ENCODE measurements around the gene TDRD15. TPM values are rescaled to one million over a fixed set of nuclear protein-coding genes. Genes with fewer than 3 reads are reported as not detected.

The TDRD15 gene
- total and polyA plus RNA-seq, 2 experiments from 2014 or later, result 0.07 TPM; not detected in 1

DNA sequence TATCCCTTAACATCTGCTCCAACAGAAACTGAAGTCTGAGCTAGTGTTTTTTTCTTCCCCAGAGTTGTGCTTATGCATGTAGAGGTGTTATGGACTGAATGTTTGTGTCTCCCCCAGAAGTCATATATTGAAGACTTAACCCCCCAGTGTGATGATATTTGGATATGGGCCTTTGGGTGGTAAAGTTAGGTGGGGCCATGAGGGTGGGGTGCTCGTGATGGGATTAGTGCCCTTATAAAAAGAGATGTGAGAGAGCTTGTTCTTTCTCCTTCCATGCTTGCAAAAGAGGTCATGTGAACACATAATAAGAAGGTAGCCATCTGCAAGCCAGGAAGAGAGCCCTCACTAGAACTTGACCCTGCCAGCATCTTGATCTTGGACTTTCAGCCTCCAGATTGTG, 45.5 kb upstream of the TDRD15 start:
- Mint-ChIP-seq H3K36me3 (ENCODE audit: low read depth) (no peaks in the 10 kb centered on the region), H3K4me3 (no peak overlapping the region), H3K4me1 (no peaks in the 10 kb centered on the region; the same call in 2 of the 3 replicates), H3K9me3 (peaks cover 13% of the 10 kb centered on the region; the same call in 2 of the 3 replicates), H3K27me3 (ENCODE audit: insufficient read depth, low read depth, poor library complexity) (no peaks in the 10 kb centered on the region), H3K27ac (no peak overlapping the region)
- H3K79me2 ChIP-seq (replicated peaks; ENCODE audit: insufficient read depth), result no peaks in the 10 kb centered on the region
- H3K4me1 ChIP-seq (ENCODE audit: insufficient read depth), result no peaks in the 10 kb centered on the region
- H3K4me3 ChIP-seq, result no peak overlapping the region
- ATAC-seq, result no peak
- DNase-seq (ENCODE audit: low spot score), result no peak
- H3K36me3 ChIP-seq (ENCODE audit: insufficient read depth), result no peaks in the 10 kb centered on the region
- no peak overlapping the region for H3K27ac ChIP-seq (ENCODE audit: low read depth)
- H3F3A ChIP-seq (replicated peaks; ENCODE audit: low read depth), result no peaks in the 10 kb centered on the region
- no peak overlapping the region for H2AFZ ChIP-seq
- H3K4me2 ChIP-seq, result no peak overlapping the region
- no peaks in the 10 kb centered on the region for H3K27me3 ChIP-seq (ENCODE audit: insufficient read depth)
- H4K20me1 ChIP-seq (replicated peaks; ENCODE audit: insufficient read depth), result no peaks in the 10 kb centered on the region
- TF ChIP-seq JUNB (IDR thresholded peaks at IDR 0.05; ENCODE audit: unreplicated experiment), result no peak
- TF ChIP-seq POLR2AphosphoS5 (IDR thresholded peaks at IDR 0.05; ENCODE audit: low read depth), result no peak
- TF ChIP-seq, protein P1, sequence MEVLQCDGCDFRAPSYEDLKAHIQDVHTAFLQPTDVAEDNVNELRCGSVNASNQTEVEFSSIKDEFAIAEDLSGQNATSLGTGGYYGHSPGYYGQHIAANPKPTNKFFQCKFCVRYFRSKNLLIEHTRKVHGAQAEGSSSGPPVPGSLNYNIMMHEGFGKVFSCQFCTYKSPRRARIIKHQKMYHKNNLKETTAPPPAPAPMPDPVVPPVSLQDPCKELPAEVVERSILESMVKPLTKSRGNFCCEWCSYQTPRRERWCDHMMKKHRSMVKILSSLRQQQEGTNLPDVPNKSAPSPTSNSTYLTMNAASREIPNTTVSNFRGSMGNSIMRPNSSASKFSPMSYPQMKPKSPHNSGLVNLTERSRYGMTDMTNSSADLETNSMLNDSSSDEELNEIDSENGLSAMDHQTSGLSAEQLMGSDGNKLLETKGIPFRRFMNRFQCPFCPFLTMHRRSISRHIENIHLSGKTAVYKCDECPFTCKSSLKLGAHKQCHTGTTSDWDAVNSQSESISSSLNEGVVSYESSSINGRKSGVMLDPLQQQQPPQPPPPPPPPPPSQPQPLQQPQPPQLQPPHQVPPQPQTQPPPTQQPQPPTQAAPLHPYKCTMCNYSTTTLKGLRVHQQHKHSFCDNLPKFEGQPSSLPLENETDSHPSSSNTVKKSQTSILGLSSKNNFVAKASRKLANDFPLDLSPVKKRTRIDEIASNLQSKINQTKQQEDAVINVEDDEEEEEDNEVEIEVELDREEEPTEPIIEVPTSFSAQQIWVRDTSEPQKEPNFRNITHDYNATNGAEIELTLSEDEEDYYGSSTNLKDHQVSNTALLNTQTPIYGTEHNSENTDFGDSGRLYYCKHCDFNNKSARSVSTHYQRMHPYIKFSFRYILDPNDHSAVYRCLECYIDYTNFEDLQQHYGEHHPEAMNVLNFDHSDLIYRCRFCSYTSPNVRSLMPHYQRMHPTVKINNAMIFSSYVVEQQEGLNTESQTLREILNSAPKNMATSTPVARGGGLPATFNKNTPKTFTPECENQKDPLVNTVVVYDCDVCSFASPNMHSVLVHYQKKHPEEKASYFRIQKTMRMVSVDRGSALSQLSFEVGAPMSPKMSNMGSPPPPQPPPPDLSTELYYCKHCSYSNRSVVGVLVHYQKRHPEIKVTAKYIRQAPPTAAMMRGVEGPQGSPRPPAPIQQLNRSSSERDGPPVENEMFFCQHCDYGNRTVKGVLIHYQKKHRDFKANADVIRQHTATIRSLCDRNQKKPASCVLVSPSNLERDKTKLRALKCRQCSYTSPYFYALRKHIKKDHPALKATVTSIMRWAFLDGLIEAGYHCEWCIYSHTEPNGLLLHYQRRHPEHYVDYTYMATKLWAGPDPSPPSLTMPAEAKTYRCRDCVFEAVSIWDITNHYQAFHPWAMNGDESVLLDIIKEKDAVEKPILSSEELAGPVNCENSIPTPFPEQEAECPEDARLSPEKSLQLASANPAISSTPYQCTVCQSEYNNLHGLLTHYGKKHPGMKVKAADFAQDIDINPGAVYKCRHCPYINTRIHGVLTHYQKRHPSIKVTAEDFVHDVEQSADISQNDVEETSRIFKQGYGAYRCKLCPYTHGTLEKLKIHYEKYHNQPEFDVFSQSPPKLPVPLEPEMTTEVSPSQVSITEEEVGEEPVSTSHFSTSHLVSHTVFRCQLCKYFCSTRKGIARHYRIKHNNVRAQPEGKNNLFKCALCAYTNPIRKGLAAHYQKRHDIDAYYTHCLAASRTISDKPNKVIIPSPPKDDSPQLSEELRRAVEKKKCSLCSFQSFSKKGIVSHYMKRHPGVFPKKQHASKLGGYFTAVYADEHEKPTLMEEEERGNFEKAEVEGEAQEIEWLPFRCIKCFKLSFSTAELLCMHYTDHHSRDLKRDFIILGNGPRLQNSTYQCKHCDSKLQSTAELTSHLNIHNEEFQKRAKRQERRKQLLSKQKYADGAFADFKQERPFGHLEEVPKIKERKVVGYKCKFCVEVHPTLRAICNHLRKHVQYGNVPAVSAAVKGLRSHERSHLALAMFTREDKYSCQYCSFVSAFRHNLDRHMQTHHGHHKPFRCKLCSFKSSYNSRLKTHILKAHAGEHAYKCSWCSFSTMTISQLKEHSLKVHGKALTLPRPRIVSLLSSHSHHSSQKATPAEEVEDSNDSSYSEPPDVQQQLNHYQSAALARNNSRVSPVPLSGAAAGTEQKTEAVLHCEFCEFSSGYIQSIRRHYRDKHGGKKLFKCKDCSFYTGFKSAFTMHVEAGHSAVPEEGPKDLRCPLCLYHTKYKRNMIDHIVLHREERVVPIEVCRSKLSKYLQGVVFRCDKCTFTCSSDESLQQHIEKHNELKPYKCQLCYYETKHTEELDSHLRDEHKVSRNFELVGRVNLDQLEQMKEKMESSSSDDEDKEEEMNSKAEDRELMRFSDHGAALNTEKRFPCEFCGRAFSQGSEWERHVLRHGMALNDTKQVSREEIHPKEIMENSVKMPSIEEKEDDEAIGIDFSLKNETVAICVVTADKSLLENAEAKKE (CRISPR knock-in tag; IDR thresholded peaks at IDR 0.05), result no peak
- no peak for TF ChIP-seq EZH2 (IDR thresholded peaks at IDR 0.05; ENCODE audit: low read depth, unreplicated experiment)
- TF ChIP-seq, protein P2, sequence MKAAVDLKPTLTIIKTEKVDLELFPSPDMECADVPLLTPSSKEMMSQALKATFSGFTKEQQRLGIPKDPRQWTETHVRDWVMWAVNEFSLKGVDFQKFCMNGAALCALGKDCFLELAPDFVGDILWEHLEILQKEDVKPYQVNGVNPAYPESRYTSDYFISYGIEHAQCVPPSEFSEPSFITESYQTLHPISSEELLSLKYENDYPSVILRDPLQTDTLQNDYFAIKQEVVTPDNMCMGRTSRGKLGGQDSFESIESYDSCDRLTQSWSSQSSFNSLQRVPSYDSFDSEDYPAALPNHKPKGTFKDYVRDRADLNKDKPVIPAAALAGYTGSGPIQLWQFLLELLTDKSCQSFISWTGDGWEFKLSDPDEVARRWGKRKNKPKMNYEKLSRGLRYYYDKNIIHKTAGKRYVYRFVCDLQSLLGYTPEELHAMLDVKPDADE (IDR thresholded peaks at IDR 0.05), result no peak
- no peak for TF ChIP-seq ZNF114 (CRISPR knock-in tag; IDR thresholded peaks at IDR 0.05)
- TF ChIP-seq, protein P3, sequence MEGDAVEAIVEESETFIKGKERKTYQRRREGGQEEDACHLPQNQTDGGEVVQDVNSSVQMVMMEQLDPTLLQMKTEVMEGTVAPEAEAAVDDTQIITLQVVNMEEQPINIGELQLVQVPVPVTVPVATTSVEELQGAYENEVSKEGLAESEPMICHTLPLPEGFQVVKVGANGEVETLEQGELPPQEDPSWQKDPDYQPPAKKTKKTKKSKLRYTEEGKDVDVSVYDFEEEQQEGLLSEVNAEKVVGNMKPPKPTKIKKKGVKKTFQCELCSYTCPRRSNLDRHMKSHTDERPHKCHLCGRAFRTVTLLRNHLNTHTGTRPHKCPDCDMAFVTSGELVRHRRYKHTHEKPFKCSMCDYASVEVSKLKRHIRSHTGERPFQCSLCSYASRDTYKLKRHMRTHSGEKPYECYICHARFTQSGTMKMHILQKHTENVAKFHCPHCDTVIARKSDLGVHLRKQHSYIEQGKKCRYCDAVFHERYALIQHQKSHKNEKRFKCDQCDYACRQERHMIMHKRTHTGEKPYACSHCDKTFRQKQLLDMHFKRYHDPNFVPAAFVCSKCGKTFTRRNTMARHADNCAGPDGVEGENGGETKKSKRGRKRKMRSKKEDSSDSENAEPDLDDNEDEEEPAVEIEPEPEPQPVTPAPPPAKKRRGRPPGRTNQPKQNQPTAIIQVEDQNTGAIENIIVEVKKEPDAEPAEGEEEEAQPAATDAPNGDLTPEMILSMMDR (conservative IDR thresholded peaks at IDR 0.05; ENCODE audit: low read depth in 2 of 2), result no peak
- TF ChIP-seq, protein P4, sequence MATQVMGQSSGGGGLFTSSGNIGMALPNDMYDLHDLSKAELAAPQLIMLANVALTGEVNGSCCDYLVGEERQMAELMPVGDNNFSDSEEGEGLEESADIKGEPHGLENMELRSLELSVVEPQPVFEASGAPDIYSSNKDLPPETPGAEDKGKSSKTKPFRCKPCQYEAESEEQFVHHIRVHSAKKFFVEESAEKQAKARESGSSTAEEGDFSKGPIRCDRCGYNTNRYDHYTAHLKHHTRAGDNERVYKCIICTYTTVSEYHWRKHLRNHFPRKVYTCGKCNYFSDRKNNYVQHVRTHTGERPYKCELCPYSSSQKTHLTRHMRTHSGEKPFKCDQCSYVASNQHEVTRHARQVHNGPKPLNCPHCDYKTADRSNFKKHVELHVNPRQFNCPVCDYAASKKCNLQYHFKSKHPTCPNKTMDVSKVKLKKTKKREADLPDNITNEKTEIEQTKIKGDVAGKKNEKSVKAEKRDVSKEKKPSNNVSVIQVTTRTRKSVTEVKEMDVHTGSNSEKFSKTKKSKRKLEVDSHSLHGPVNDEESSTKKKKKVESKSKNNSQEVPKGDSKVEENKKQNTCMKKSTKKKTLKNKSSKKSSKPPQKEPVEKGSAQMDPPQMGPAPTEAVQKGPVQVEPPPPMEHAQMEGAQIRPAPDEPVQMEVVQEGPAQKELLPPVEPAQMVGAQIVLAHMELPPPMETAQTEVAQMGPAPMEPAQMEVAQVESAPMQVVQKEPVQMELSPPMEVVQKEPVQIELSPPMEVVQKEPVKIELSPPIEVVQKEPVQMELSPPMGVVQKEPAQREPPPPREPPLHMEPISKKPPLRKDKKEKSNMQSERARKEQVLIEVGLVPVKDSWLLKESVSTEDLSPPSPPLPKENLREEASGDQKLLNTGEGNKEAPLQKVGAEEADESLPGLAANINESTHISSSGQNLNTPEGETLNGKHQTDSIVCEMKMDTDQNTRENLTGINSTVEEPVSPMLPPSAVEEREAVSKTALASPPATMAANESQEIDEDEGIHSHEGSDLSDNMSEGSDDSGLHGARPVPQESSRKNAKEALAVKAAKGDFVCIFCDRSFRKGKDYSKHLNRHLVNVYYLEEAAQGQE (IDR thresholded peaks at IDR 0.05; ENCODE audit: unreplicated experiment), result no peak
- TF ChIP-seq NANOG (IDR thresholded peaks at IDR 0.05; ENCODE audit: borderline replicate concordance), result no peak
- TF ChIP-seq STAT1 (IDR thresholded peaks at IDR 0.05; ENCODE audit: unreplicated experiment), result no peak
- TF ChIP-seq EZH2phosphoT487 (IDR thresholded peaks at IDR 0.05; ENCODE audit: unreplicated experiment), result no peak
- TF ChIP-seq CREB1 (CRISPR knock-in tag; IDR thresholded peaks at IDR 0.05; ENCODE audit: low read depth), result no peak
- no peak for TF ChIP-seq ZNF331 (CRISPR knock-in tag; IDR thresholded peaks at IDR 0.05; ENCODE audit: low read depth)
- H3K9me2 ChIP-seq (ENCODE audit: insufficient read depth), result peaks cover 6% of the 10 kb centered on the region; the same call in 1 of the 2 replicates
